Gastrocnemius medialis (tissue), 4 donors: ENCODE results near the gene GALNTL6.

Experiments
- CTCF ChIP-seq, 5 experiments: fragments of 450-650 bp in 3 of 5; fragments of 200-600 bp in 2 of 5; sonication (generic) in 2 of 5; IDR thresholded peaks in 4 of 5; conservative IDR thresholded peaks in 1 of 5; 1 replicate in 4 of 5; 2 replicates in 1 of 5; pipeline ENCODE4 v1.5.1; 2016 to 2019; ENCODE audit warnings: antibody characterized with exemption in 5 of 5, mild to moderate bottlenecking in 3 of 5, moderate library complexity in 3 of 5
- POLR2A ChIP-seq, 2 donors: fragments of 450-650 bp; IDR thresholded peaks; one replicate each; pipeline ENCODE4 v1.6.1; 2017; ENCODE audit warnings: antibody characterized with exemption in 2 of 2, mild to moderate bottlenecking in 2 of 2, moderate library complexity in 2 of 2

GRCh38 chr4:172983014-172983413, 1169.8 kb downstream of the GALNTL6 start:
- TF ChIP-seq CTCF (IDR thresholded peaks at IDR 0.05 in 4 of 5, conservative IDR thresholded peaks at IDR 0.05 in 1 of 5) (no peak), POLR2A (IDR thresholded peaks at IDR 0.05) (no peak)
